ENCODE measurements around the gene TNFRSF4.

Gene TNFRSF4

GRCh38 chr1:1259119-1259488 is 45.2 kb upstream of the TNFRSF4 start:
- DNase-seq (ENCODE audit: low read depth in 2 of 2): no peak
- TF ChIP-seq CTCF (IDR thresholded peaks at IDR 0.05; ENCODE audit: low read depth, low read length): no peak
- no peak overlapping the region for H3K4me3 ChIP-seq (replicated peaks in 1 of 2; ENCODE audit: low read depth in 2 of 2, low read length in 2 of 2)

GRCh38 chr1:1256956-1257871 is 43.3 kb upstream of the TNFRSF4 start:
- H3K4me3 ChIP-seq (replicated peaks in 1 of 2; ENCODE audit: low read depth in 2 of 2, low read length in 2 of 2): no peak overlapping the region
- no peak for TF ChIP-seq CTCF (IDR thresholded peaks at IDR 0.05; ENCODE audit: low read depth, low read length)
- DNase-seq (ENCODE audit: low read depth in 2 of 2): no peak

- no peak for DNase-seq (ENCODE audit: low read depth in 2 of 2)
- no peak for TF ChIP-seq CTCF (IDR thresholded peaks at IDR 0.05; ENCODE audit: low read depth, low read length)
- H3K4me3 ChIP-seq (replicated peaks in 1 of 2; ENCODE audit: low read depth in 2 of 2, low read length in 2 of 2): no peak overlapping the region
Observed at GRCh38 chr1:1255611-1256010, 41.7 kb upstream of the TNFRSF4 start.

GRCh38 chr1:1255078-1255477 is 41.1 kb upstream of the TNFRSF4 start:
- H3K4me3 ChIP-seq (replicated peaks in 1 of 2; ENCODE audit: low read depth in 2 of 2, low read length in 2 of 2): no peak overlapping the region
- DNase-seq (ENCODE audit: low read depth in 2 of 2): no peak
- no peak for TF ChIP-seq CTCF (IDR thresholded peaks at IDR 0.05; ENCODE audit: low read depth, low read length)

GRCh38 chr1:1254667-1254998 is 40.7 kb upstream of the TNFRSF4 start:
- no peak for DNase-seq (ENCODE audit: low read depth in 2 of 2)
- TF ChIP-seq CTCF (IDR thresholded peaks at IDR 0.05; ENCODE audit: low read depth, low read length): no peak
- H3K4me3 ChIP-seq (replicated peaks in 1 of 2; ENCODE audit: low read depth in 2 of 2, low read length in 2 of 2): no peak overlapping the region

GRCh38 chr1:1253972-1254666 is 40.2 kb upstream of the TNFRSF4 start:
- no peak overlapping the region for H3K4me3 ChIP-seq (replicated peaks in 1 of 2; ENCODE audit: low read depth in 2 of 2, low read length in 2 of 2)
- DNase-seq (ENCODE audit: low read depth in 2 of 2): no peak
- no peak for TF ChIP-seq CTCF (IDR thresholded peaks at IDR 0.05; ENCODE audit: low read depth, low read length)

Measured in cardiac fibroblast (primary cell).